DOHH2 (cell line): Measurements from ENCODE around the gene CNGA3.

Experiments
- CTCF ChIP-seq: fragments of 200-600 bp; sonication (generic); IDR thresholded peaks from one replicate; pipeline ENCODE4 v1.5.1; 2014; ENCODE audit warnings: antibody characterized with exemption, mild to moderate bottlenecking, low read depth, low read length; ENCODE audit not compliant: poor library complexity, severe bottlenecking
- EZH2phosphoT487 ChIP-seq: fragments of 200-600 bp; sonication (generic); IDR thresholded peaks from 2 replicates; pipeline ENCODE4 v1.6.1; 2017; ENCODE audit warnings: borderline replicate concordance, mild to moderate bottlenecking, antibody characterized with exemption, low read length, moderate library complexity, mixed read lengths

- TF ChIP-seq CTCF (no peak), EZH2phosphoT487 (no peak)
Observed at GRCh38 chr2:98372579-98372978, 26.3 kb downstream of the CNGA3 start.
